GM18907 (cell line): ENCODE data around the gene MYH7B.

ENCODE experiments used
- ATAC-seq: cut with Tn5 transposase; IDR thresholded peaks from one replicate; pipeline ENCODE4 v1.9.1; 2021; ENCODE audit warnings: mild to moderate bottlenecking, moderate library complexity; ENCODE audit not compliant: unreplicated experiment

MYH7B gene

GRCh38 chr20:34955231-34956040, at the start of gene MYH7B, which contains the start of gene GSS:
Gene MYH7B, plus strand, starts transcription at chr20:34955868. Its CDS starts 22,138 bp downstream, at chr20:34978006.
Gene GSS, minus strand, starts transcription at chr20:34955806. Its CDS starts 3,954 bp downstream, at chr20:34951852.
- ATAC-seq: peak; percentile 91

- ATAC-seq: no peak
Observed at GRCh38 chr20:34907616-34908469, 47.8 kb upstream of the MYH7B start.

DNA sequence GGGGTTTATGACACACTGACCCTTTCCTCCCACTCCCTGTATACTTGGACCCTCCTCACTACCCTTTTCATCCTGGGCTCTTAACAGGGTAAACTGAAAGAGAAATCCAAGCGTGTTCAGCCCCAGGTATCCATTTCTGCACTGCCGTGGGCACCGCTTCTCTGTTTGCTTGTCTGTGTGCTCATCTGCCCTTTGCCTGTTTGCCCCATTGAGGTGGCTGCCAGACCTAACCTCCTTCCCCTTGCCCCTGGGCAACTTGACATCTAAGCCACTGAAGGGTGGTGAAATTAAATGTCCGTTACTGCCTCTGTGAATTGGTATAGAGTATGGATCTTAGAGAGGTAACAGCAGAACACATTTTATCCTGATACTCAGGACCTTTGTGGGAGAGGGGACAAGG, 40.5 kb upstream of the MYH7B start:
- ATAC-seq: no peak

DNA sequence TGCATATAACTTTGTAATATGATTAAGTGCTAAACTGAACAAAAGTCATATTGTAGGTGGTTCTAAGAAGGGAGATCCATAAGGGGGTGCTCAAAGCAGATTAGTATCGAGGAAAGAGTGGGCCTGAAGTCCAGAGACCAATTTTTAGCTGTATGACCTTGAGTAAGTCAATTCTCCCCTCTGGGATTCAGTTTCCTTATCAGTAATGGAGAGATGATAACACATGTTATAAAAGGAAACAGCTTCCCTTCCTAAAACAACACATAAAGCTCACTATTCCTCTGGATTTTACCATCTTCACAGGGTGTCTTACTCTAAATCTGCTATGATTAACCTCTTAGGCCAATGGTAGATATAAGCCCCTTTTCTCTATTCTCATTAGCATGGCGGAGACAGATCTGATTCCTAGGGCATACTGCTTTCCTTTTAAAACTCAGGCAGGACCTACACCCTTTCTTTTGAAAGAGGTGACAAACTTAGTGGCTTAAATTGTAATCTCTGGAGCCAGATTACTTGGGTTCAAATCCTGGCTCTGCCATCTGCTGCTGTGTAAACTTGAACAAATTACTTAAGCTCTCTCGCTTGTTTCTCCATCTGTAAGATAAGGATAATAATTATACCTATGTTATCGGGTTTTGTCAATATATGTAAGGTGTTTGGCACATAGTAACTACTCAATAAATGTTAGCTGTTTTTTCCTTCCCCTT, 39.8 kb upstream of the MYH7B start:
- ATAC-seq: no peak

GRCh38 chr20:34916774-34917354, 38.8 kb upstream of the MYH7B start:
- ATAC-seq: no peak

DNA sequence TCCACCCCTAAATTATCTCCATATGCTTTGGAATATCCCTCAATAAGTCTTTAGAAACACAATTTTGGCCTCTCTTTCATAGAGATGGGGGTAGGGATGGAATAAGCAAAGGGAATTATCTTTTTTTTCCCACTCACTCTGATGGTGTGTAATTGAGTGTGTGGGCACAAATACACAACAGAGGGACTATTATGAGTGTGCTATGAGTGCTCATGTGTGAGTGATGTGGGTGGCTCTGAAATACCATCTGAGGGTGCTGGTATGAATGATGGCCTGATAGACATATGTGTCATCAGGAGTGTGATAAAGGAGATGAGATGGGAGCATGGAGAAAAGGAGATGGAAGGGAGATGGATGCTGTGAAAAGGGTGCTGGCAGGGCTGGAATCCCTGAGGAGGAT, 35.6 kb upstream of the MYH7B start:
- ATAC-seq: no peak

GRCh38 chr20:34921436-34921835, 34.2 kb upstream of the MYH7B start:
- ATAC-seq: no peak

GRCh38 chr20:34922654-34923381, 32.9 kb upstream of the MYH7B start:
- ATAC-seq: no peak

DNA sequence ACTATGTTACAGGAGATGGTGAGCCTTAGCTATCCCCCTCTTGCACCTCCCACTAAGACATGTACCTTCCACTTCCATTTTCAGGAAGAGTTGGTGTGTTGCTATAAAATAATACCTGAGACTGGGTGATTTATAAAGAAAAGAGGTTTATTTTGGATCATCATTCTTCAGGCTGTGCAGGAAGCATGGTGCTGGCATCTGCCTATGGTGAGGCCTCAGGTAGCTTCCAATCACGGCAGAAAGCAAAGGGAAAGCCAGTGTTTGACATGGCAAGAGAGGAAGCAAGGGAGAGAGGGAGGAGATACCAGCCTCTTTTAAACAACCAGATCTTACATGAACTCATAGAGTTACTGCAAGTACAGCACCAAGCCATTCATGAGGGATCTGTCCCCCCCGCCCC, 32.3 kb upstream of the MYH7B start:
- ATAC-seq: no peak

DNA sequence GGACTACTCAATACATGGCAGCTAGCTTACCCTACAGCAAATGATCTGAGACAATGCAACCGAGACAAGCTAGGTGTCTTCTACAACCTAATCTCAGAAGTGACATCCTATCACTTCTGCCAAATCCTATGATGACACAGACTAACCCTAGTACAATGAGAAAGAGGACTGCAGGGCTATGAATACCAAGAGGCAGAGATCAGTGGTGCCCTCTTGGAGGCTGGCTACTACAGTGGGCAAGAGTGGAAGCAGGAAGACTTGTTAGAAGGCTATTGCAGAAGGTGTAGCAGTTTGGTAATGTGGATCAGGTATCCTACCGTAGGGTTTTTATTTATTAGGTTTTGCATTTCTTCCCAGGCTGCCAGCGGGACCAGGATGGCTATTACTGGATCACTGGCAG, 30.3 kb upstream of the MYH7B start:
- no peak for ATAC-seq

DNA sequence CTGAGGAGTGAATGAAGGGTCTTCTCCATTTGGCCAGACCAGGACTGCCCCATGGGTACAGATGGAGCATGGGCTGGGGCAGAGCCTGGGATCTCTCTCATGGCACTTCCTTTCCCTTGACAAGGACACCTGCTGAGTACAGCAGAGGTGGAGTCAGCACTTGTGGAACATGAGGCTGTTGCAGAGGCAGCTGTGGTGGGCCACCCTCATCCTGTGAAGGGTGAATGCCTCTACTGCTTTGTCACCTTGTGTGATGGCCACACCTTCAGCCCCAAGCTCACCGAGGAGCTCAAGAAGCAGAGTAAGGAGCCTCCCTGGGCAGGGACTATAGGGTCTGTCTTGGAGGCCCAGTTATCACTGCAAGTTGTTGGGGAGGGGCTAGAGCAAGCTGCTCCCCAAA, 29.7 kb upstream of the MYH7B start:
- ATAC-seq: no peak

DNA sequence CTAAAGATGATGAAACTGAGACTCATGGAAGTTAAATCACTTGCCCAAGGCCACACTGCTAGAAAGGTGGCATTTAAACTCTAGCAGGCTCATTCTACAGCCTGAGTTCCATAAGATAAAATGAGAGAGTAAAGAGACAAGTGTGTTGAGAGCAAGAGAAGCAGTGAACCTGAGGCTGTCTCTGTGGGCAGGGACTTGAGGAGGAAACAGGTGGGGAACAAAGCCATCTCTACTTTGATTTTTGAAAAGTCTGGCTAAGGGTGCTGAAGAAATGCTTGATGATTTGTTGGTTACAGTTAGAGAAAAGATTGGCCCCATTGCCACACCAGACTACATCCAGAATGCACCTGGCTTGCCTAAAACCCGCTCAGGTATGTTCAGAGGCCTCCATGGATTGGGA, 29.1 kb upstream of the MYH7B start:
- ATAC-seq: no peak

DNA sequence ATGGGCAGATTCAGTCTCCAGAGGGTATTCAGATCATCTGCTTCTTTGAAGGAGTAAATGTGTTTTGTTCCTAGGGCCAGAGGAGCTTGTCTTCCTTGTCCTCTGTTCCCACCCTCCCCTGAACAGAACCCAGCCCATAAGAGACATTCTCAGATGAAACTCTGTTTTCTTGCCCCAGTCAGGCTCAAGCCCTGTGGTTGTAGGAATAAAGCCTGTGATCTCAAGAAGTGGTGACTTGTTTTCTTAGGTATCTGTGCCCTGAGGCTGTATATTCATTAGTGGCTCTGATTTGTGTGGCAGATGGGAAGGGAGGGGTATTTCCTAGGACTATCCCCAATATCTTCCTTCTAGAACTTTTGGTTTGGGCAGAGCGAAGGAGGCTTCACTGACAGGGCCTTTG, 27.9 kb upstream of the MYH7B start:
- ATAC-seq: no peak

DNA sequence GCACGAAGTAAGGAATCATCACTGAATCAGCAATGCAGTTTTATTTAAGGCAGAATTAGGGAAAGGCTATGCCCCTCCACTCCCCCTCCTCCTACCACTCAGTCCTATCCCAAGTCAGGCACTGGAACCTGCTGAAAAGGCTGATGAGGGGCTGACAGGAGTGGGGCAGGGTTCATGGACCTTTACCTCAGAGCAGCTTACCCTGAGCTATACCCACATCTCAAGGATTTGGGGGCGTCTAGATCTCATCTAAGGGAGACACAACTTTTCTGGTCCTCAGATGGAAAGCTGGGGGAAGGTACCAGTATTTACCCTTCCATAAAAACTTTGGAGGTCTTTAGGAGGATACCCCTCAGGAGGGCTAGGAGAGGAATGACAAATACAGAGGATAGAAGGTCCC, 27.3 kb upstream of the MYH7B start:
- no peak for ATAC-seq

DNA sequence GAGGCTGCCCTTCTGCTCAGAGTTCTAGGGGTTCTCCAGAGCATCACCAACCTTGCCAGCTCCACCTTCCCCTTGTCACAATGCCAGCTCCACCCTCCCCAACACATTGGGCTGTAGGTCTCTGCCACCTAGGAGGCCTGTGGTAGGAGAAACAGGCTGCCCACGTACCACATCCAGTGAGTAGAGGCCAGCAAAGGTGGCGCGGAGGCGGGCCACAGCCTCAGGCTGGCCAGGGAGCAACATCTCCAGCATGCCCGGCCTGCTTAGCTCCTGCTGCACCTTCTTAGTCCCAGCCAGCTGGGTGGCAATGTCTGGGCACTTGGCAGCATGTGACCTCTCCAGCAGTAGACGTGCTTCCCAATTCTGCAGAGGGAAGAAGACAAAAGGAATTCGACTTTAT, 23.9 kb upstream of the MYH7B start:
- ATAC-seq: no peak

- no peak for ATAC-seq
Observed at GRCh38 chr20:34938466-34939163, 17.1 kb upstream of the MYH7B start.

GRCh38 chr20:34940081-34940481, 15.6 kb upstream of the MYH7B start:
- no peak for ATAC-seq

DNA sequence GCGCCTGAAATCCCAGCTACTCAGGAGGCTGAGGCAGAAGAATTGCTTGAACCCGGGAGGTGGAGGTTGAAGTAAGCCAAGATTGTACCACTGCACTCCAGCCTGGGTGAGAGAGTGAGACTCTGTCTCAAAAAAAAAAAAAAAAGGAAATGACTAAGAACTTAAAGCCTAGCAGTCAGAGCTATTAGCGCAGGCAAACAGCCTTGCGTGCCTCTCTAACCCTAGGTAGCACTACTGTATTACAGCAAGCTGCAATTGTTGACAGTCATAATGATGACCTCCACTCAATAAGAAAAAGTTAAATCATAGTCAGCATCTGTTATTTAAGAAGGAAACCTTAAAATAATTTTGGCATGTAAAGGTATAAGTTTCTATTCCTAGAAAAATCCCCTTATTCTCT, 14.4 kb upstream of the MYH7B start:
- no peak for ATAC-seq

DNA sequence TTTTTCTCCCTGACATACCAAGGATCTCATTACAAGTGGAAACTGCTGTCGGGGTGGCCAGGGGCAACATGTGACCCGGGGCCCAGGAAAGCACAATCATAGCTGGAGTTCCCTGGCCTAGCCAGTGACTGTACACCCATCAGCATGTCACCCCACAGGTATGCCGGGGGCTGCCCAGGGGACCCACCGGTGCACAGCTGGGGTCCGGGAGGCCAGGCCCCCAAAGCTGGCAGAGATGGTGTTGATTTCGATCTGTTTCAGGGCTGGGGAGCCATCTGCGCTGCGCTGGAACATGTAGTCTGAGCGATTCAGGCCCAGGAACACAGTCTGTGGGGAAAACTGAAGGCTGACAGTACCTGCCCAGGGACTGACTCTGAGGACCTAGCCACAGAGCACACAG, 13.4 kb upstream of the MYH7B start:
- ATAC-seq: no peak
